ENCODE data around the gene ACSS1.

DNA sequence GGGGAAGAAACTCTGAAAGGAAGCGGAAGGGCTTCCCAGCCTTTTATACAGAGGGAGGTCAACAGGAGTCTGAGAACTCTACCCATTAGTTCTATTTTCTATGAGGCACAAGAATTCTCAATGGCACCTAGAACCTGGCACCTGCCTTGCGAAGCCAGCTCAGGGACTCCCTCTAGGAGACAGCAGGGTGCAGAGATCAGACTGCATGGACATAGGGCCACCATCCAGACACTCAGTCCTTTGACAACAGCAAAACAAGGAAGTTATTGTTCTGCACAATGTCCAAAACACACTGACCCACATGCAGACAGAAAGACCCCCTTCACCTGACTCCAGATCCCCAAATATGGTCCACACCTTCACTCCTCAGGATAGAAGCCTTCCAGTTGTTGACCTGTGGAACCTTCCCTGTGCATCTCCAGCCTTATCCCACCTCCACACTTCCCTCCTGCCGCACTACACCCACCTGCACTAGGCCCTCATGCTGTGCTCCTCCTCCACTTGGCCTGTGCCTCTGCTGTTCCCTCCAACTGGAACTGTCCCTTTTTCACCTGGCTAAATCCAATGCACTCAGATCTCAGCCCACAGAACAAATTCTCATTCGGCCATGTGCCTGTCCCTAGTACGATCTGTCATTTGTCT is 27.8 kb downstream of the ACSS1 start:
- TF ChIP-seq CTCF (IDR thresholded peaks at IDR 0.05; ENCODE audit: low read depth, low read length) (no peak), POLR2A (IDR thresholded peaks at IDR 0.05; ENCODE audit: extremely low read depth, insufficient read length) (no peak)
- TF ChIP-seq, protein P1, sequence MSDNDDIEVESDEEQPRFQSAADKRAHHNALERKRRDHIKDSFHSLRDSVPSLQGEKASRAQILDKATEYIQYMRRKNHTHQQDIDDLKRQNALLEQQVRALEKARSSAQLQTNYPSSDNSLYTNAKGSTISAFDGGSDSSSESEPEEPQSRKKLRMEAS (IDR thresholded peaks at IDR 0.05; ENCODE audit: low read depth, low read length) = no peak
